DMS79 treated with DMSO at 0.1 percent for 48 hours (cell line): ENCODE results near the gene CYP4F2.
"Not testable (repeated sequence)": the region's sequence is repeated elsewhere in the genome, so short reads cannot be mapped to it uniquely, and the experiment has no call there.

Experiments used
- DNase-seq: peaks from one replicate; lab custom pipeline; 2025; lab: John Stamatoyannopoulos, UW

CYP4F2 gene

DNA sequence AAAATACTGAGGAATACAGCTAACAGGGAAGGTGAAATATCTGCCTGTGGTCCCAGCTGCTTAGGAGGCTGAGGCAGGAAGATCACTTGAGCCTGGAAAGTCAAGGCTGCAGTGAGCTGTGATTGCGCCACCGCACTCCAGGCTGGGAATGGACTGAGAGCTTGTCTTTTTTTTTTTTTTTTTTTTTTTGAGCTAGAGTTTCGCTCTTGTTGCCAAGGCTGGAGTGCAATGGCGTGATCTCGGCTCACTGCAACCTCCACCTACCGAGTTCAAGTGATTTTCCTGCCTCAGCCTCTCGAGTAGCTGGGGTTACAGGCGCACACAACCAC lies 54.0 kb downstream of the CYP4F2 start:
- DNase-seq = peak; percentile 30

DNA sequence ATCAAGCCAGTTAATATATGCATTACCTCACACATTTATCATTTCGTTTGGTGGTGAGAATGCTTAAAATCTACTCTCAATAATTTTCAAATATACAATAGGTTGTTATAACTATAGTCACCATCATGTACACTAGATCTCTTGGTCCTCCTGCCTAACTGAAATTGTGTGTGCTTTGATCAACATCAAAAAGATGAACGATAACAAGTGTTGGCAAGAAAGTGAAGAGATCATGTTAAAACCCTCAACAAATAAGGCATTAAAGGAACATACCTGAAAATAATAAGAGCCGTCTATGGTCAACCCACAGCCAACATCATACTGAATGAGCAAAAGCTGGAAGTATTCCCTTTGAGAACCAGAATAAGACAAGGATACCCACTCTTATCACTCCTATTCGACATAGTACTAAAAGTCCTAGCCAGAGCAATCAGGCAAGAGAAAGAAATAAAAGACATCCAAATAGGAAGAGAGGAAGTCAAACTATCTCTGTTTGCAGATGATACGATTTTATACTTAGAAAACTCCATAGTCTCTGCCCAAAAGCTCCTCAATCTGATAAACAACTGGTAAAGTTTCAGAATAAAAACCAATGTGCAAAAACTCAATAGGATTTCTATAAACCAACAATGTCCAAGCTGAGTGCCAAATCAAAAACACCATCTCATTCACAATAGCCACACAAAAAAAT lies 54.5 kb downstream of the CYP4F2 start:
- no peak for DNase-seq

DNA sequence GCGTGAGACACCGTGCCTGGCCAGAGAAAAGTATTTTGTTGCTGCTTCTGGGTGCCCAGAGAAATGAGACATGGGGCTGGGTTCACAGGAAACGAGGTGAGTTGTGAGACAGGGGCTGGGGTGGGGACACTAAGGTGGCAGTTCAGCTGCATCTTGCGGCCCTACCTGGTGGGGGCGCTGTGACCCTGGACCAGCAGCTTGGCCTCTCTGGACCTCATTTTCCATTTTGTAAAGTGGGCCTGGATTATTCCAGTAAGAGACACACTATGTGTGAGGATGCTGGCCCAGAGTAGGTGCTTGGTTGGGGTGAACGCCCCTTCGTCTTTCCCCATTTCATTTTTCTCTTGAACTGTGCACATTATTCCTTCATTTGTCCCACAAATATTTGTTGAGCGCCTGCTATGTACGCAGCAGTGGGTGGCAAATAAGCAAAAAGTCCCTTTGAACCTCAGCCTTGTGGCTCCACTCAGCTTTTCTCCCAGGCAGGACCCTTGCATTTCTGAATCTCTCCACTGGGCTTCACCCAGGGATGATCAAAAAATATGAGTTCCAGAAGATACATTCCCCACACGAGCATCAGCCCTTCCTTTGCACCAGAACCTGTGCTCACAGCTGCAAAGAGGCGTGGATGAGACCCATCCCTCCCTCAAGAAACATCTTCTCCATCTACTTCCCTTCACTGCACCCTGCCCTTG lies 55.9 kb downstream of the CYP4F2 start:
- DNase-seq = no peak

GRCh38 chr19:15840833-15841232 lies 57.0 kb downstream of the CYP4F2 start:
- no peak for DNase-seq

DNA sequence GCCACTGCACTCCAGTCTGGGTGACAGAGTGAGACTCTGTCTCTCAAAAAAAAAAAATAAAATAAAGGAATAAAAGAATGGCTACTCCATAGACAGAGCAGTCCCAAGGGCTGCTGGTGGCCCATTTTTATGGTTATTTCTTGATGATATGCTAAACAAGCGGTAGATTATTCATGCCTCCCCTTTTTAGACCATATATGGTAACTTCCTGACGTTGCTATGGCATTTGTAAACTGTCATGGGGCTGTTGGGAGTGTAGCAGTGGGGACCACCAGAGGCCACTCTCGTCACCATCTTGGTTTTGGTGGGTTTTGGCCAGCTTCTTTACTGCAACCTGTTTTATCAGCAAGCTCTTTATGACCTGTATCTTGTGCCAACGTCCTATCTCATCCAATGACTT lies 58.0 kb downstream of the CYP4F2 start:
- not testable (repeated sequence) for DNase-seq

DNA sequence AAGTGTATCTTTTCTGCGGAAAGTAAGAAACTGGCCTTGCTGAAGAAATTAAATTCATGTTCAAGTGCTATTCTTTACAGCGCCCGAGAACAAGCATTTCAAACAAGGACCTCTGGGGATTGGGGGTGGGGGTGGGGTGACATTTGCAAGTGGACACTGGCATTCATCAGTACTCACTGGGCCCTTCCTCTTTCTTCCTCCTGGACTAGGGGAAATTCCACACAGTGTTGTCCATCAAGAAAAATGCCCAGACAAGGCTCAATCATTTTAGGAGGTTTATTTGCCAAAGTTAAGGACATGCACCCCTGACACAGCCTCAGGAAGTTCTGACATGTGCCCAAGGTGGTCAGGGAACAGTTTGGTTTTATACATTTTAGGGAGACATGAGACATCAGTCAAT lies 59.5 kb downstream of the CYP4F2 start:
- DNase-seq = no peak

- DNase-seq = peak; percentile 83
Observed at GRCh38 chr19:15837221-15837731, 60.6 kb downstream of the CYP4F2 start.

- peak; percentile 97 for DNase-seq
Observed at GRCh38 chr19:15836330-15837220, 61.3 kb downstream of the CYP4F2 start.

DNA sequence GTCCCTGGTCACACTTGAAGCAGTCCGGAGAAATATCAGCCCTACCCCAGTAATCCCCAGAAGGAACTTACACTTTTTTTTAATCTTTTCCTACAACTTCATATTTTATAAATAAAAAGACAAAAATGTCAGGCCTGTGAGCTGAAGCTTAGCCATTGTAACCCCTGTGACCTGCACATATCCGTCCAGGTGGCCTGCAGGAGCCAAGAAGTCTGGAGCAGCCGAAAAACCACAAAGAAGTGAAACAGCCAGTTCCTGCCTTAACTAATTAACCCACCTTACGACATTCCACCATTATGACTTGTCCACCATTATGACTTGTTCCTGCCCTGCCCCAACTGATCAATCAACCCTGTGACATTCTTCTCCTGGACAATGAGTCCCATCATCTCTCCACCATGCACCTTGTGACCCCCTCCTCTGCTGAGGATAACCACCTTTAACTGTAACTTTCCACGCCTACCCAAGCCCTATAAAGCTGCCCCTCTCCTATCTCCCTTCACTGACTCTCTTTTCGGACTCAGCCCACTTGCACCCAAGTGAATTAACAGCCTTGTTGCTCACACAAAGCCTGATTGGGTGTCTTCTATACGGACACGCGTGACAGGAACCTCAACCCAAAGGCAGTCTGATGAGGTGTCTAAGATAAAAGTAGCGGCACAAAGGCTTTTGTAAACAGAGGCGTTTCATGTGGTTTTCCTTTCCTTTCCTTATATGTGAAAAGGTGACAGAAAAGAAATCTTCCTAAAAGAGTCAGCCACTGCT lies 62.1 kb downstream of the CYP4F2 start:
- not testable (repeated sequence) for DNase-seq

DNA sequence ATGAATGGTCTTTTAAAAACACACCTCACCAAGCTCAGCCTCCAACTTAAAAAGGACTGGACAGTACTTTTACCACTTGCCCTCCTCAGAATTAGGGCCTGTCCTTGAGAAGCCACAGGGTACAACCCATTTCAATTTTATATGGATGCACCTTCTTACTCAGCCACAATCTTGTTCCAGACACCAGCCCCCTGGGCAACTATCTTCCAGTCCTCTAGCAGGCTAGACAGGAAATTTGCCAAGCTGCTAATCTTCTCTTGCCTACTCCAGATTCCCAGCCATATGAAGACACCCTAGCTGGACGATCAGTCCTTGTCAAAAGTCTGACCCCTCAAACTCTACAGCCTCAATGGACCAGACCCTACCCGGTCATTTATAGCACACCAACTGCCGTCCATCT lies 63.6 kb downstream of the CYP4F2 start:
- DNase-seq = not testable (repeated sequence)

DNA sequence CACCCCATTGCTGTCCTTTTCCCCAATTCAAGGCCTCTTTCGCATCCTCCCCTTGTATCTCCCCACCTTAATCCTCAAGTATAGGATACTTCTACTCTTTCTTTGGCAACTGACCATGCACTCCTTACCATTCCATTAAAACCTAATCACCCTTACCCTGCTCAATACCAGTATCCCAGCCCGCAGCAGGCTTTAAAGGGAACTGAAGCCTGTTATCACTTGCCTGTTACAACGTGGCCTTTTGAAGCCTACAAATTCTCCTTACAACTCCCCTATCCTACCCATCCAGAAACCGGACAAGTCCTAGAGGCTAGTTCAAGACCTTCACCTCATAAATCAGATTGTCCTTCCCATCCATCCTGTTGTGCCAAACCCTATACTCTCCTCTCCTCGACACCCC lies 66.2 kb downstream of the CYP4F2 start:
- no peak for DNase-seq

DNA sequence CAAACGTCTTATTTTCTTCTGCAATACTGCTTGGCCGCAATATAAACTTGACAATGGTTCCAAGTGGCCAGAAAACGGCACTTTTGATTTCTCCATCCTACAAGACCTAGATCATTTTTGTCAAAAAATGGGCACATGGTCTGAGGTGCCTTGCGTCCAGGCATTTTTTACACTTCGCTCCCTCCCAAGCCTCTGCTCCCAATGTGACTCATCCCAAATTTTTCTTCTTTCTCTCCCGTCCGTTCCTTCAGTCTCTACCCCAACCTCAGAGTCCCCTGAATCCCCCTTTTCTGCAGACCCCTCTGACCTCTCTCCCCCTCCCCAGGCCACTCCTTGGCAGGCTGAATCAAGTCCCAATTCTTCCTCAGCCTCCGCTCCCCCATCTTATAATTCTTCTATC lies 68.1 kb downstream of the CYP4F2 start:
- DNase-seq = no peak

GRCh38 chr19:15829306-15829698 lies 68.6 kb downstream of the CYP4F2 start:
- DNase-seq = no peak

DNA sequence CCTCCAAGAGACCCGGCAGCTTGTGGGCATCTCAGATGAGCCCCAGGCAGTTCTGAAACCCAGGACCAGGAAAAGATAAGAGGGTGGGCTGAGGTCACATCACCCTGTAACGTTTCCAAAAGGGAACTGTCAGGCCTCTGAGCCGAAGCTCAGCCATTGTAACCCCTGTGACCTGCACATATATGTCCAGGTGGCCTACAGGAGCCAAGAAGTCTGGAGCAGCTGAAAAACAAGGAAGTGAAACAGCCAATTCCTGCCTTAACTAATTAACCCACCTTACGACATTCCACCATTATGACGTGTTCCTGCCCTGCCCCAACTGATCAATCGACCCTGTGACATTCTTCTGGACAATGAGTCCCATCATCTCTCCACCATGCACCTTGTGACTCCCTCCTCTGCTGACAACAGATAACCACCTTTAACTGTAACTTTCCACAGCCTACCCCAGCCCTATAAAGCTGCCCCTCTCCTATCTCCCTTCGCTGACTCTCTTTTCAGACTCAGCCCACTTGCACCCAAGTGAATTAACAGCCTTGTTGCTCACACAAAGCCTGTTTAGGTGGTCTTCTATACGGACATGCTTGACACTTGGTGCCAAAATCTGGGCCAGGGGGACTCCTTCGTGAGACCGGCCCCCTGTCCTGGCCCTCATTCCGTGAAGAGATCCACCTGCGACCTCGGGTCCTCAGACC lies 69.1 kb downstream of the CYP4F2 start:
- DNase-seq = not testable (repeated sequence)

DNA sequence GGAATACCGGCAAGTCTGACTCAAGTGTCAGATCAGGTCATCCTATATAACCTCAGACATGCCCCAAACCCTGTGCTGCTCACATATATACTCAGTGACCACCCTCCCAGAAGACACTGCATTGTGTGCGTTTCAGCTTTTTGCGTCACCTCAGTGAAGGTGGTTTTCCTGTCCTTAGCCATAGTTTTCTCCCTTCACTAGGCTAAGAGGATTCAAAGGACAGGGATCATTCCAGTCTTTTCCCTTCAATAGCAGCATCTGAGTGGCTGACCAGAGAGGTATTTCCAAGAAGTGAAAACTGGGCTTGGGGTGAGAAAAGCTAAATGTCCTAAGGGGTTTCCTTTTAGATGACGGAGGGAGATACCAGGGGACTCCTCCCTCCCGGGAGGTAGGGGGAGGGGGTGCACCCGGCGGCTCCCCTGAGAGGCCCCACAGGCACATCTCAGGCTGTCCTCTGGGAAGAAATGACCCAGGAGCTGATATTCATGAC lies 69.7 kb downstream of the CYP4F2 start:
- no peak for DNase-seq
